Measurements from ENCODE around the gene PRKAG1.

DNA sequence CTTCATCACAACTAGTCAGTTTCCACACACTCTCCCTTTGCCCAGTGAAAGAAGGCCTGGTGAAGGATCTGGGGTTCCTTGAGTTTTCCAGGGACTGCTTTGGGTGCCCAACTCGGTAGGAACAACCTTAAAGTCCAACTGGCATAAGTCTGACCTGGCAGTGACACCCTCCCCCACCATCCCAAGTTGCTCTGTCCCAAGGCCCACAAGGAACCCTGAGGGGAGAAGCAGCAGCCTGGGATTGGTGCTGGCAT, 40.4 kb upstream of the PRKAG1 start:
- TF ChIP-seq, protein P1, sequence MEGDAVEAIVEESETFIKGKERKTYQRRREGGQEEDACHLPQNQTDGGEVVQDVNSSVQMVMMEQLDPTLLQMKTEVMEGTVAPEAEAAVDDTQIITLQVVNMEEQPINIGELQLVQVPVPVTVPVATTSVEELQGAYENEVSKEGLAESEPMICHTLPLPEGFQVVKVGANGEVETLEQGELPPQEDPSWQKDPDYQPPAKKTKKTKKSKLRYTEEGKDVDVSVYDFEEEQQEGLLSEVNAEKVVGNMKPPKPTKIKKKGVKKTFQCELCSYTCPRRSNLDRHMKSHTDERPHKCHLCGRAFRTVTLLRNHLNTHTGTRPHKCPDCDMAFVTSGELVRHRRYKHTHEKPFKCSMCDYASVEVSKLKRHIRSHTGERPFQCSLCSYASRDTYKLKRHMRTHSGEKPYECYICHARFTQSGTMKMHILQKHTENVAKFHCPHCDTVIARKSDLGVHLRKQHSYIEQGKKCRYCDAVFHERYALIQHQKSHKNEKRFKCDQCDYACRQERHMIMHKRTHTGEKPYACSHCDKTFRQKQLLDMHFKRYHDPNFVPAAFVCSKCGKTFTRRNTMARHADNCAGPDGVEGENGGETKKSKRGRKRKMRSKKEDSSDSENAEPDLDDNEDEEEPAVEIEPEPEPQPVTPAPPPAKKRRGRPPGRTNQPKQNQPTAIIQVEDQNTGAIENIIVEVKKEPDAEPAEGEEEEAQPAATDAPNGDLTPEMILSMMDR (IDR thresholded peaks at IDR 0.05): no peak
- no peak for TF ChIP-seq ZFX (IDR thresholded peaks at IDR 0.05; ENCODE audit: borderline replicate concordance)
